NCI-H2081 (cell line): ENCODE data around the gene SORL1-AS1.

ENCODE experiments used
- DNase-seq, 2 experiments: peaks; one replicate each; lab custom pipeline; 2025; lab: John Stamatoyannopoulos, UW

SORL1-AS1 gene

GRCh38 chr11:121391914-121392313 is 60.9 kb downstream of the SORL1-AS1 start:
- no peak for DNase-seq

- peak; percentile 48 to 75 for DNase-seq
Measured at GRCh38 chr11:121389651-121390050, 63.1 kb downstream of the SORL1-AS1 start.
